ENCODE measurements around the gene WSCD2.

The WSCD2 gene

DNA sequence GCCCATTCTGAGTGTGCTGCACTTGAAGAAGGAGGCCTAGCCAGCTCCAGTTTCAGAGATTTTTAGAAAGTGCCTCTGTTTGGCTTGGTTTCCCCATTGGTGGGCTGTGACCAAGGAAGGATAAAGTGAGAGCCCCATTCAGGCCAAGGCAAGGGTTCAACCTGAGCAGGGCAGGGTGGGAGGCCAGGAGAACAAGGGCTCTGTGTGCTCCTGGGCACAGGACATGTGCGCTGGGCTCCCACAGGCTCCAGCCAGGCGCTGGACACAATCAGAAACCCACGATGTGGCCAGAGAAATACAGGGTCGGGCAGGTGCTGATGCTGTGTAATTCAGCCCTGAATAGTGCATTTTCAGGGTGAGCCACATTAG, 23.1 kb downstream of the WSCD2 start:
- DNase-seq (ENCODE audit: extremely low read depth in 1 of 2, low read depth in 1 of 2), result no peak

DNA sequence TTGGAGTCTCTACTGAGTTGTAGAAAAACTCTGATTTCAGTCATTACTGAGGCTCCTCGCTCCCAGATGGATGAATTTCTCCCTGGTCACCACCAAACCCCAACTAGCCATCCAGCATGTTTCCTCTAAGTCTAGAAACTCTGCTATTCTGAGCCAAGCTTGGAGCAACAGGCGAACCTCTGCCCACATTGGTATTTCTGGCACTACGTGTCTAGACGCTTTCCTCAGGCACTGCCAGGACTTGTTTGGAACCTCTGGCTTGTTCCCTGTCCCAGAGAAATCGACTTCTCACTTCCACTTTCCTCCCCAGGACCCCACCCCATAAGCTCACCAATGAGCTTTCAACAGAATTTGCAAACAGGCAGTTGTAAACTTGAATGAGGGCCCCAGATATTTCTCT, 27.6 kb downstream of the WSCD2 start:
- DNase-seq (ENCODE audit: extremely low read depth in 1 of 2, low read depth in 1 of 2), result no peak

DNA sequence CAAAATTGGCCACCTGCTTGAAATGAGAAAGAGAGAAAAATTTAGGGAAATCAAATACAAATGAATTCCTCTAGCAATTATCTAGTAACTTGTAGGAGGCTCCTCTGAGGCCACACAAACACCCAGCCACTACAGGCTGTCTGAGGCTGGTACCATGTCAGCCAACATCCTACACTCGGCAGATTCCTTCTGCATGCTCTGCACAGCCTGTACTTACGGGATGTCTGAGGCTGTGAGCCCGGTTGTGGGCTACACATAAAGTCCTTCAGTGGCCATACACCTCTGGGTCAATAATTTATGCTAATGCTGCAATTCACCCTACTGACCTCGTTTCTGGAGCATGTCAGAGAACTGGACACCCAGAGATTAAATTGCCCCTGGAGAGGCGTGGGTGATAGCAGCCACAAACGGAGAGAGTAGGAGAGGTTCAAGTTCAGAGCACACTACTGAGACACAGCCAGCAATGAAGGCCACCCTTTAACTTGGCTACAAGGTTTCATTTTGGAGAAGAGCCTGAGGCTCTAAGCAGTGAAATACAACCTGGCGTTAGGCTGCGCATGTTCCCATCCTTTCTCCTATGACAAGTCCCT, 28.9 kb downstream of the WSCD2 start:
- no peak for DNase-seq (ENCODE audit: extremely low read depth in 1 of 2, low read depth in 1 of 2)

DNA sequence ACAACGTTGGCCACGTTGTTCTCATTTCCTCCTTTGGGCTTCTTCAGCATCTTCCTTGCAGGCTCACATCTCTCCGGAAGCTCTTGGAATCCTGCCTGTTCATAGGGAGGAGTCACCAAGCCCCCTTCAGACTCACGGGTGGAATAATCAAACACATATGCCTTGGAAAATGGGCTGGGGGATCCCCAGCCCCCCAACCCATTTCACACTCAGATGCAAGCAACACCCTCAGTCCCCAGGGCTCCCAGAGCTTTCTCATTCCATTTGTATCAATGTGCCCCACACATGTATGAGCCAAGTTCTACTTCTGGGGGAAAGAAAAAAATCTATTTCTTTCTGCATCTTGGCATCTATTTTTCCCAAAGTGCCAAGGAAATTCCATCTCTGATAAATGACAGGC, 33.1 kb downstream of the WSCD2 start:
- no peak for DNase-seq (ENCODE audit: extremely low read depth in 1 of 2, low read depth in 1 of 2)

DNA sequence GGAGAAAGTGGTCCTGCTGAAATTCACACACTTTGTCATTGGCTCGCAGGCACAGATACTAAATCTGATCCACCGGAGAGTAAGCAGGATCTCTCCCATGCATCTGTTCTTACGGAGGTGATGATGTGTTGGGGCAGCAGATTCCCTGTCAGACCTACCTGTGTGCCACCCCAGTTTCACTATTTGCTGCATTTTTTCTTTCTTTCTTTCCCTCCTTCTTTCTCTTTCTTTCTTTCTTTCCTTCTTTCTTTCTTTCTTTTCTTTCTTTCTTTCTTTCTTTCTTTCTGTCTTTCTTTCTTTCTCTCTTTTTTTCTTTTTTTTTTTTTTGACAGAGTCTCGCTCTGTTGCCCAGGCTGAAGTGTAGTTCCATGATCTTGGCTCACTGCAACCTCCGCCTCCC, 37.4 kb downstream of the WSCD2 start:
- DNase-seq (ENCODE audit: extremely low read depth in 1 of 2, low read depth in 1 of 2), result no peak

DNA sequence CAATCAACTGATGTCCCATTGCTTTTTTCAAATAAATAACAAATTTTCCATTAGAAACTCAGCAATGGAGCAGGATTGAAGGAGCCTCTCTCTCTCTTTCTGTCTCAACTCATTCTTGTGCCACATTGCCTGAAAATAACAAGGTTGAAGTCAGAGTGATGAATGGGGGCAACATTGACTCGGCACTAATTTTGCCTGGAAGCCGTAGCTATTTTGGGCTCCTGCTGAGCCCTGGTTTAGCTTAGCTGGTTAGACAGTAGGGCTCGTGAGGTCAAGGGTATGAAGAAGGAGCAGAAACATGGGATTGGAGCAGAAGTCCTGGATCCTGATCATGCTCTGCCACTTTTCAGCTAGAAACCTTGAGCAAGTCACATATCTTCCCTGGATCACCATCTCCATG, 38.9 kb downstream of the WSCD2 start:
- DNase-seq (ENCODE audit: extremely low read depth in 1 of 2, low read depth in 1 of 2), result no peak

DNA sequence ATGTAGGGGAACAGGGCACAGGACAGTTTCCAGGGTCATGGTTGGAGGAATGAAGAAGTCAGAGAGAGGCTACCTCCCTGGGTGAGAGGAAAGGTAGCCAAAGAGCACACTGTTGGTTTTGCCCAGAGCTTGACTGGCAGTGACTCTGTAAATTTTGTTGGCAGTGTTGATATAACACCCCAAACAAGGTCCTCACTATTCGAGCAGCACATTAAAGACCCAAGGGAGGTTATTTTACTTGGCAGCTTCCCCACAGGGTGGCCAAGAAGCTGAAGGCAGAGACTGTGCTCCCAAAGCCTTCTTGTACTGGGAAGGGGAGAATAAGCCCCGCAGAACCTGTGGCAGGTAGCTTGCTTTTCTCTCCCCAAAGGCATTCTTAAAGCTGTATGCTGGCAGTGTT, 40.6 kb downstream of the WSCD2 start:
- no peak for DNase-seq (ENCODE audit: extremely low read depth in 1 of 2, low read depth in 1 of 2)

DNA sequence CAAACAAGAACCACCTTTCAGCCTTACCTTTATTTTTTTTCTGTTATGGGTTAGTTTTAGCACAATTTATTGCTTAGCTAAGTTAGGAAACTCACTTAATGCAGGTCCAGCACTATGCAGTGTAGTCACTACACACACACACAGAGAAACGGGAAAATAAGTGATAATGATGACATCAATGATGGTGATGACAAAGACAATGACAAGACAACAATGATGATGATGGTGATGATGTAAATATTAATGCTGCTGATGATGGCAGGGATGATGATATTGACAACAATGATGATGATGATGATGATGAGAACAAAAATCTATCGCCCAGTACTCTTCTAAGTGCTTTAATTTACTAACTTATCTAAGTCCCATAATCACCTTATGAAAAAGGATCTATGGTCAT, 41.1 kb downstream of the WSCD2 start:
- no peak for DNase-seq (ENCODE audit: extremely low read depth in 1 of 2, low read depth in 1 of 2)

DNA sequence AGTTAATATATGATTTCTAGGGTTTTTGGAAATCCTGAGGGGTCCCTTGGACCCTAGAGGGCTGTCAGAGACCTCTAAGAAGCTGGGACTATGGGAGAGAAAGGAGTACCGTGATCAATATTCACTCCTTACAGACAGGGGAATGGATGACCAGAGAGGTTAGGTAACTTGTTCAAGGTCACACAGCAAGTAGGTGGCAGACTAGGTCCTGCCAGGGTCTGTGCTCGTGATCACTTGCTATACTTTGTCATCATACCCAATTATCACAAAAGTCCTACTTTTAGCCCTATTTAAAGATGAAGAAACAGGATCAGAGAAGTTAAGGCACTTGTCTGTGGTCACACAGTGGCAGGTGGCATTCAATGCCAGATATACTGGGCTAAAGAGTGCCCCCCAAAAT, 42.9 kb downstream of the WSCD2 start:
- DNase-seq (ENCODE audit: extremely low read depth in 1 of 2, low read depth in 1 of 2), result no peak

DNA sequence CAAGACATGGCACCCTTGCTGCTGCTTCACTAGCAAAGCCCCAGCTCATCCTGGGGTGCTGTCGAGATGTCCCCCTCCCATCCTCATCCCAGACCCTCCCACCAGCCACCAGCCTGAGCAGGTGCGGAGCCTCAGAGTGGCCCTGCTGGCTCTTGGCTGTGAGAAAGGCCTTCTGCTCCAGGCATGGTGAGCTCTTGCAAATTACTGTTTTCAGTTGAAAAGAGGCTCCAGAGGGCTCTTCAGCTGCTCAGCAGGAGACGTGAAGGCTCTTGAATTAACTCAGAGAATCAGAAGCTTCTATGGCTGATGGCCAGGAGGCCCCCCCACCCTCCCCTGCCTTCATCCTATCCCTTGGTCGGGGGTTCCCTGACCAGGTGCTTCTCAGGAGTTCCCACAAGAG, 44.1 kb downstream of the WSCD2 start:
- no peak for DNase-seq (ENCODE audit: extremely low read depth in 1 of 2, low read depth in 1 of 2)

DNA sequence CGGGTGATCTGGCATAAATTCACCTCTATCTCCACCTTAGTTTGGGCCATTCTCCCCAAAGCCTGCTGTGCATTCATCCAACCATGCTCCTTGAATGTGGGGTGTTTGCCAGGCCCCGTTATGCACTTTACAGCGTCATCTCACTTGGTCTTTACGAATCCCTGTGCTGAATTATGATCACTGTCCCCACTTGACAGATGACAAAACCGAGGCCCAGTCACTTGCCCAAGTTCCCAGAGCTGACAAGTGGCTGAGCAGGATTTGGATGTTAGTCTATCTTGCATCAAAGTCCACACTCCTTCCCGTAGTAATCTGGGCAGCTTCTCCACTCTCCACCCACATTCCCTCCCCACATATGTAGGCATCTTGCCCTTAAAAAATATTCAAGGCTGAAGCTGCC, 44.8 kb downstream of the WSCD2 start:
- DNase-seq (ENCODE audit: extremely low read depth in 1 of 2, low read depth in 1 of 2), result no peak

DNA sequence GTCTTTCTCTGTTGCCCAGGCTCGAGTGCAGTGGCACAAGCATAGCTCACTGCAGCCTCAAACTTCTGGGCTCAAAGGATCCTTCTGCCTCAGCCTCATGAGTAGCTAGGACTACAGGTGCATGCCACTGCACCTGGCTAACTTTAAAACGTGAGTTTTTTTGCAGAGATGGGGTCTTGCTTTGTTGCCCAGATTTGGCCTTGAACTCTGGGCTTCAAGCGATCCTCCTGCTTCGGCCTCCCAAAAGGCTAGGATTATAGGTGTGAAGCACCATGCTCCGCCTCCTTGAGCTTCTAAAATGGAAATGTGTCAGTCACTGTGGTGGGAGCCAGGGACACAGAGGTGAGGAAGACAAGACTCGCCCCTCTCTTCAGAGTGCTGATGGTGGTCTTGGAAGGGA, 45.6 kb downstream of the WSCD2 start:
- DNase-seq (ENCODE audit: extremely low read depth in 1 of 2, low read depth in 1 of 2), result no peak

DNA sequence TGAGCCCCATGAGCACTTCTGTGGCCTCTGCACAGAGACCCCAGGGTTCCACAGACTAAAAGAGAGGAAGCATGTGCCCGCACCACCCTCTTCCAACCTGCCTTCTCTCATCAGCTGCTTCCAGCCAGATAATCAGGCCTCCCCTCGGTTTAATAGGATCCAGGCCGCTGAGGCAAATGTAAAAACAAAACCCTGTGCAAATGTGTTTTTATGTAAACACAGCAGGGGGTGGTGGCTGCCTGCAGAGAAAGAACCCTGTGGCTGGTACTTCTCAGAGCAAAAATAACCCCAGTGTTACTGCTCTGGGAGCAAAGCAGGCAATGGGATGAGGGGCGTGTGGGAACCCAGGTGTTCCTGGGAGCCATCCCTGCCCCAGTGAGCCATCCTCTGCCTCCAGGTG, 46.2 kb downstream of the WSCD2 start:
- DNase-seq (ENCODE audit: extremely low read depth in 1 of 2, low read depth in 1 of 2), result no peak

DNA sequence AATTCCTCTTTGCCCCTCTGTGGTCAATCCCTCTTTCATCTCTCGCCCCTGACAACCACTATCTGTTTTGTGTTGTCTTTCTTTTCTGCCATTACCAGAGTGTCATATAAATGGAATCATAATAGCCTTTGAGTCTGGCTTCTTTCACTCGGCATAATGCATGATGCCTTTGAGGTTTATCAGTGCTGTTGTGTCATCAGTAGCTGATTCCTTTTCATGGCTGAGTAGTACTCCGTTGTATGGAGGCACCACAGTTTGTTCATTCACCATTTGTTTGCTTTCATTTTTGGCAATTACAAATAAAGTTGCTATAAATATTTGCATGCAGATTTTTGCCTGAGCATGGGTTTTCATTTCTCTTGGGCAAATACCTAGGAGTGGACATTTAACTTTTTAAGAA, 47.2 kb downstream of the WSCD2 start:
- DNase-seq (ENCODE audit: extremely low read depth in 1 of 2, low read depth in 1 of 2), result no peak

DNA sequence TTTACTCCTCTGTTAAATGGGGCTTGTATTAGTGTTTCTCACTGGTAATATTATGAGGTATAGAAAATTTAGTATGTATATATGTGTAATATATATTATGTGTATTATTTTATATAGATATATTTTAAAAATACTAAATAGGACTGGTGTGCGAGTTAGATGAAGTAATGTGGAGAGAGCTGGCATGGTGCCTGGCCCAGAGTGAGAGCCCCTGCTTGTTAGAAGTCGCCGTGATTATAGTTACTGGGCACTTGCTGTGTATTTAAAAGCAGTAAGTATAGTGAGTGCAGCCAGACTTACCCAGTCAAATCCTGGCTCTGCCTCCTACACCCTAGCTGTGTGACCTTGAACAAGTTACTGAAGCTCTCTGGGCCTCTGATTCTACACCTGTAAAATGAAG, 48.0 kb downstream of the WSCD2 start:
- DNase-seq (ENCODE audit: extremely low read depth in 1 of 2, low read depth in 1 of 2), result no peak

DNA sequence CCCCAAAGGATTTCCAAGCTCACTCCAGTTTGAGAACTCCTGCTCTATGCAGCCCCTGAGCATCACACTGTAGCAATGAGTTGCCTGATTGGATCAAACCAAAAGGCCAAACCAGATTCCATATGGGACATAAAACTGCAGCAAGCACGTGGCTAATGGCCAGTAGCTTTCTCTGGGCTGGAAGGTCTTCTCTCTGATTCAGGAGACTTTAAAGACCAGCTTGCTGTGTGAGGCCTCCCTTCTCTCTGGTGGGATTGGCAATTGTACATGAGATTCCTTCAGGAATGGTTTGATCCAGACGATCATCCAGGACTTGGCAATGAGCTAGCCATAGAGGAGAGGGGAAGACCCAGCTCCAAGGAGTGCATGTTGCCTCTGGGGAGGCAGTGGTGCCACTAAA, 50.2 kb downstream of the WSCD2 start:
- no peak for DNase-seq (ENCODE audit: extremely low read depth in 1 of 2, low read depth in 1 of 2)

DNA sequence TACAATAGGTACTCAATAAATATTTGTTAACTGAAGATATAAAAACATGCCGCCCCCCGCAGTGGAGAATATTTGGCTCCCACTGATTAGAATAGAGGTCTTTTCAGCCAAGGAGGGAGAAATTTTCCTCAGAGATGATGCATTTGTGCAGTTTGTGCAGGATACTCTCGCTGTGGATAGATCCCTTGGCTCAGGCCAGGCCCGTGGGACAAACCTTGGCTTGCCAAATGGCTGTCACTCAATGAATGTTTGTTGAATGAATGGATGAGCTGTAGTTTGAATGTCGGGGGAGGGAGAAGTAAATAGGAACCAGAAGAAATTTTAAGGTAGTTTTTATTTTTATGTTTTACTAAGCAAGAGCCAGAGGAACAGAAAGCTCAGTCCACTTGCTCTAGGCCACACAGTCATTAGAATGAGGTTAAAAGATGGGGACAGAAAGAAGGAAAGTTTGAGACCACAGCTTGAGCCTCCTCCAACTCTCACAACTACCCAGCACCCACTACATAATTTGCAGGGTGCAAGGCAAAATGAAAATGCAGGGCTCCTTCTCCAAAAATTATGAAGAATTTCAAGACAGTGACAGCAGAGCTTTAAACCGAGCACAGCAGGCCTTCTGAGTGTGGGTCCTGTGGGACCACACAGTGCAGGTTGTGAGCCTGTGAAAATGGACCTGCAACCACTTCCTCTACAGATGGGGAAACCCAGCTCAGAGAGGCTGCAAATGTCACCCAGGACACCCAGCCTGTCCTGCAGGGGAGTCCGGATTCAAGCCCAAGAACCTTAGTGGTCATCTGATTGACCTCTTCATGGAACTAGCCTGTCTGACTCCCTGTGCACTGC, 51.4 kb downstream of the WSCD2 start:
- no peak for DNase-seq (ENCODE audit: extremely low read depth in 1 of 2, low read depth in 1 of 2)

DNA sequence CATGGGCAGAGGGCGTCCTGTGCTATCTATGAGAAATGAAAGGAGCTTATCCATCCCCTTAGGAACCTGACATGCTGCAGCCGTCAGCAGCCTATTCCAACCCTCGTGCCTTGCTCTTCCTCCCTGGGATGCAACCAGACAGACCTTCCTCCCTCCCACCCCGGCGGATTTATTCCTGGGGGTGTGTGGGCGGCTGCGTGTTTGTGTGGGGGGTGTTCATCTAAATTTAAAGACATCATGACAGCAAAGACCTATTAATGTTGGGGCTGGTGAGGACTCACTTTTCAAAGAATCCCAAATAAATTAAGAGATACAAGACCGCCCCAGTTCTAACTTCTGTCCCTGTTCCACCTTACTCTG, 52.0 kb downstream of the WSCD2 start:
- no peak for DNase-seq (ENCODE audit: extremely low read depth in 1 of 2, low read depth in 1 of 2)

DNA sequence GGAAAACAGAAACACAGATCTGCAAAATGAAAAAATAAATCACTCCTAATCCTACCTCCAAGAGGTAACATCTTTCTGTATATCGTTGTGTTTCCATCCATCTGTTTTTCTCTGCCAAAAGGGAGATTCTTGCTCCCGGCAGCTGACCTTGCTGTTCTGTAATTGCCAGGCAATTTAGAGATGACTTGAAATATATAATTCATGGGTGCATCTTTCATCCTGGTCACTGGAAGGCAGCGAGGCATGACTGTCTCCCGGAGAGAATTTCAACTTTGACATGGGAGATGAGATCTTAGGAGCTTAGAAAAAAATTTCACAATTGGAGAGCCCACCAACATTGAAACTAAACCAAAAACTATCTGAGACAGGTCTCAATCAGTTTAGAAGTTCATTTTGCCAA, 53.0 kb downstream of the WSCD2 start:
- DNase-seq (ENCODE audit: extremely low read depth in 1 of 2, low read depth in 1 of 2), result no peak

DNA sequence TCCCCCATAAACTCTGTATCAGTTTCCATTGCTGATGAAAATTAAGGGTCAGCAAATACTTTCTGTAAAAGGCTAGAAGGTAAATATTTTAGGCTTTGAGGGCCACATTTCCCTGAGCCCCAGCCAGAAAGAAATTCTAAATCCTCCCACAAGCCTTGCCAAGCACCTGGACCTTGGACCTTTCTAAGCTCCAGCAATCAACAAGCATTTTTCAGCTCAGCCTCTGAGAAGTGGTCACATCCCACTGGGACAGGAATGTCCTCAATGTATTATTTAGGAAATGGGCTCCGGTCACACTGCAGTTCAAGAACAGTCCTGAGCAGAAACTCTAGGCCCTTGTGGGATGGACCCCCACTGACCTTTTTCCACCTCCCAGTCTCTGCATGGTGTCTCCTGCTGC, 55.9 kb downstream of the WSCD2 start:
- DNase-seq (ENCODE audit: extremely low read depth in 1 of 2, low read depth in 1 of 2), result no peak

DNA sequence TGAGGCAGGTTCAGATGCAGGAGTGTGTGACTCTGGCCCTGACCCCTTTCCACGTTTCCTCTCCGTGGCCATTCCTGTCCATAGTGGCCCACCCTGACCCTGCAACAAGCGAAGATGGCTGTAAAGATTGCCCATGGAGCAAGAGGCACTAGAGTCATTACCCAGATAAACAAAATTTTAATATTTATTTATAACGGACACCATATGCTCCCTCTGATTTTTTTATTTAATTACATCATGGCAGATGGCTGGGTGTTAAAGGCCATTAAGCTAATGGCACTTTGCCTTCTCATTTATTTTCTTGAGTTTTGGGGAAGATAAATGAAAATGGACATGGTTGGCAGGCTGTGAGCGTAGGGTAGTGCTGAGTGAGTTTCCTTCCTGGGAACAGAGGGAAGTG, 58.7 kb downstream of the WSCD2 start:
- no peak for DNase-seq (ENCODE audit: extremely low read depth in 1 of 2, low read depth in 1 of 2)

DNA sequence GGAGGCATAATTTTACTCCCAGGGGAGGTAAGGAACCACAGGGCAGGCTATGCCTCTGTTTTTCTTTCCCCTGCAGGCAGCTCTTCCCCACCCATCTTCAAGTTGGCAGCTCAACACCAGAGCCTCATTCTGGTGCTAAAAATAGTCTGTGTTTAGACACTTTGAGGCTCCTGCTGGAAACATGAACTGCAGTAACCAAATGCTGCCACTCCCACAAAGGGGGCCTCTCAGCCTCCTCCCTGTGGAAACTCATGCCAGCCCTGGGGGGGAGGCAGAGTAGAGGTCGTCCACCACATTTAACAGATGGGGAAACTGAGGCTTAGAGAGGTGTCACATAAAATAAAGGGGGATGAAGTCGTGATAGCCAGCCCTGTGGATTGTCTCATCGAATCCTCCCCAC, 61.4 kb downstream of the WSCD2 start:
- DNase-seq (ENCODE audit: extremely low read depth in 1 of 2, low read depth in 1 of 2), result no peak

DNA sequence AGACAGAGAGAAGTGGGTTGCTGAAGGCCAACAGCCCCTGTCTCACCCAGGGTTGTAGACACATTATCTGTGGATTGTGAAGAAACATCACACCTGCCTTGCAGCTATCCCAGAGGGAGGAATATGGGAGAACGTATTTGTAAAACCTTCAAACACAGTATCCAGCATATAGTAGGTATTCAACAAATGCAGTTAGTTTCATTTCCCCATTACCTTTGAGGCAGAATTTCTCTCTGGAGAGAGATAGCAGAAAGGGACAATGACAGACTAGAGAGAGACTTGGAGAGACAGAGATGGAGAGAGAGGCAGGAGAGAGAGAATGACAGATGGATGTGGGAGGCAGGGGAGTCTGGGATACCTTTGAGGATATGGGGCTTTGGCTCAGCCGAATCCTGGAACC, 62.0 kb downstream of the WSCD2 start:
- DNase-seq (ENCODE audit: extremely low read depth in 1 of 2, low read depth in 1 of 2), result no peak

Data from stimulated activated CD8-positive, alpha-beta memory T cell treated with anti-CD3 and anti-CD28 coated beads, Interleukin-7, amount 100 ng/mL, for 48 hours (primary cell).